Measurements from ENCODE around the gene NUDT16L1. TPM values are rescaled to one million over a fixed set of nuclear protein-coding genes. Genes with fewer than 3 reads are reported as not detected.

The NUDT16L1 gene
- total RNA-seq, 1 donor from 2014 or later = 28.9 TPM

GRCh38 chr16:4723071-4723767 lies 29.9 kb downstream of the NUDT16L1 start:
- Mint-ChIP-seq H3K9me3 (ENCODE audit: unreplicated experiment) (no peaks in the 10 kb centered on the region), H3K4me3 (ENCODE audit: unreplicated experiment) (no peak overlapping the region), H3K27ac (ENCODE audit: unreplicated experiment) (no peak overlapping the region), H3K27me3 (ENCODE audit: unreplicated experiment) (no peaks in the 10 kb centered on the region), H3K4me1 (ENCODE audit: unreplicated experiment) (no peaks in the 10 kb centered on the region), H3K36me3 (ENCODE audit: unreplicated experiment) (peaks cover 11% of the 10 kb centered on the region)
- no peak for DNase-seq (ENCODE audit: extremely low spot score, unreplicated experiment)
- TF ChIP-seq, protein P1, sequence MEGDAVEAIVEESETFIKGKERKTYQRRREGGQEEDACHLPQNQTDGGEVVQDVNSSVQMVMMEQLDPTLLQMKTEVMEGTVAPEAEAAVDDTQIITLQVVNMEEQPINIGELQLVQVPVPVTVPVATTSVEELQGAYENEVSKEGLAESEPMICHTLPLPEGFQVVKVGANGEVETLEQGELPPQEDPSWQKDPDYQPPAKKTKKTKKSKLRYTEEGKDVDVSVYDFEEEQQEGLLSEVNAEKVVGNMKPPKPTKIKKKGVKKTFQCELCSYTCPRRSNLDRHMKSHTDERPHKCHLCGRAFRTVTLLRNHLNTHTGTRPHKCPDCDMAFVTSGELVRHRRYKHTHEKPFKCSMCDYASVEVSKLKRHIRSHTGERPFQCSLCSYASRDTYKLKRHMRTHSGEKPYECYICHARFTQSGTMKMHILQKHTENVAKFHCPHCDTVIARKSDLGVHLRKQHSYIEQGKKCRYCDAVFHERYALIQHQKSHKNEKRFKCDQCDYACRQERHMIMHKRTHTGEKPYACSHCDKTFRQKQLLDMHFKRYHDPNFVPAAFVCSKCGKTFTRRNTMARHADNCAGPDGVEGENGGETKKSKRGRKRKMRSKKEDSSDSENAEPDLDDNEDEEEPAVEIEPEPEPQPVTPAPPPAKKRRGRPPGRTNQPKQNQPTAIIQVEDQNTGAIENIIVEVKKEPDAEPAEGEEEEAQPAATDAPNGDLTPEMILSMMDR (IDR thresholded peaks at IDR 0.05) = no peak

DNA sequence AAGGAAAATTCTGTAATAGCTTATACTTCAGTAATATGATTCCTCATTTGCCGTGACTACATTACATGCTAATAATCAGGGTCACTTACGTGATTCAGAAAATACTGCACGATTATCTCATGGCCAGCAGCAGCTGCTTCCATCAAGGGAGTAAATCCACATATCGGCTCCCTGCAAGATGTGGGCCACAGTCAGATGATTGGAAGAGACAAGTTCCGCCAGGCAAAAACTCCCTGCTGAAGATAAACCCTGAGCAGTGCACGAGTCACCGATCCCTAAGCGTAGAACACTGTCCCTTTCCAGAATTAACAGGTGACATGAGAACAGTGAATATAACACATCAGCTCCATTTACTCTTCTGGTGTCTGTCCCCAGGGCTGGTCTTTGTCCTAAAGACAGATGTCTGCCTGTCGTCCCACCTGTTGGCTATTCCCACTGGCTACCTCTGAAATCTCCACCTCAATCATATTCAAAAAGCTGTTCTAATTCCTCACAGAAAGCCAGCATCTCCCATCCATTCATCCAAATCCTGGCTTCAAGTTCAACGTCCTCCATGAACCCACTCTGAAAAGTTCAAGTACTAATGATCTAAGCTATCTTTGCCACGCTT lies 31.4 kb downstream of the NUDT16L1 start:
- H3K27me3 Mint-ChIP-seq (ENCODE audit: unreplicated experiment) = no peaks in the 10 kb centered on the region
- H3K4me1 Mint-ChIP-seq (ENCODE audit: unreplicated experiment) = no peaks in the 10 kb centered on the region
- TF ChIP-seq, protein P1 (IDR thresholded peaks at IDR 0.05) = no peak
- no peaks in the 10 kb centered on the region for H3K9me3 Mint-ChIP-seq (ENCODE audit: unreplicated experiment)
- no peak for DNase-seq (ENCODE audit: extremely low spot score, unreplicated experiment)
- no peak overlapping the region for H3K27ac Mint-ChIP-seq (ENCODE audit: unreplicated experiment)
- H3K4me3 Mint-ChIP-seq (ENCODE audit: unreplicated experiment) = no peak overlapping the region
- H3K36me3 Mint-ChIP-seq (ENCODE audit: unreplicated experiment) = peaks cover 19% of the 10 kb centered on the region

- no peaks in the 10 kb centered on the region for H3K27me3 Mint-ChIP-seq (ENCODE audit: unreplicated experiment)
- H3K4me1 Mint-ChIP-seq (ENCODE audit: unreplicated experiment) = no peaks in the 10 kb centered on the region
- no peaks in the 10 kb centered on the region for H3K9me3 Mint-ChIP-seq (ENCODE audit: unreplicated experiment)
- no peak overlapping the region for H3K4me3 Mint-ChIP-seq (ENCODE audit: unreplicated experiment)
- no peak overlapping the region for H3K27ac Mint-ChIP-seq (ENCODE audit: unreplicated experiment)
- TF ChIP-seq, protein P1 (IDR thresholded peaks at IDR 0.05) = no peak
- no peak for DNase-seq (ENCODE audit: extremely low spot score, unreplicated experiment)
- H3K36me3 Mint-ChIP-seq (ENCODE audit: unreplicated experiment) = peaks cover 19% of the 10 kb centered on the region
Observed at GRCh38 chr16:4726616-4727015, 33.3 kb downstream of the NUDT16L1 start.

GRCh38 chr16:4728676-4729075 lies 35.3 kb downstream of the NUDT16L1 start:
- peaks cover 9% of the 10 kb centered on the region for H3K4me1 Mint-ChIP-seq (ENCODE audit: unreplicated experiment)
- TF ChIP-seq, protein P1 (IDR thresholded peaks at IDR 0.05) = no peak
- no peaks in the 10 kb centered on the region for H3K27me3 Mint-ChIP-seq (ENCODE audit: unreplicated experiment)
- H3K27ac Mint-ChIP-seq (ENCODE audit: unreplicated experiment) = no peak overlapping the region
- H3K36me3 Mint-ChIP-seq (ENCODE audit: unreplicated experiment) = peaks cover 12% of the 10 kb centered on the region
- H3K4me3 Mint-ChIP-seq (ENCODE audit: unreplicated experiment) = no peak overlapping the region
- H3K9me3 Mint-ChIP-seq (ENCODE audit: unreplicated experiment) = no peaks in the 10 kb centered on the region
- DNase-seq (ENCODE audit: extremely low spot score, unreplicated experiment) = no peak

DNA sequence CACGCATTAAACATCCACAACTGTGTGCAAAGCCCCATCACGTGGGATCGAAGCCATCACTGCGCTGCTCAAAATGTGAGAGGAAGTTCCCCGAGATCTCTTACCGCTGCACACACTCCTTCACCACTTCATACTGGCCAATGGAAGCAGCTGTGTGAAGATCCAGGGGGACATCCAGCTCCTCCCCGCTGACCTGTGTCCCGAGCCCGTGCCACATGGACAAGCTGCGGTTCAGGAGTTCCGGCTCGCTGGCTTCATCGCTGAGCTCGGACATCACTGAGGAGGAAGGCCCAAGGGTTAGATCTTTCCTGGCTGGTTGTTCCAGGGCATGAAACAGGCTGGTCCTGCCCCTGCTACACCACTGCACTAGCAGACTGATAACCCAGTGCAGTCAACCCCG lies 36.5 kb downstream of the NUDT16L1 start:
- Mint-ChIP-seq H3K9me3 (ENCODE audit: unreplicated experiment) (no peaks in the 10 kb centered on the region), H3K4me1 (ENCODE audit: unreplicated experiment) (peaks cover 9% of the 10 kb centered on the region), H3K27ac (ENCODE audit: unreplicated experiment) (no peak overlapping the region), H3K36me3 (ENCODE audit: unreplicated experiment) (peaks cover 12% of the 10 kb centered on the region), H3K27me3 (ENCODE audit: unreplicated experiment) (no peaks in the 10 kb centered on the region), H3K4me3 (ENCODE audit: unreplicated experiment) (no peak overlapping the region)
- DNase-seq (ENCODE audit: extremely low spot score, unreplicated experiment) = no peak
- TF ChIP-seq, protein P1 (IDR thresholded peaks at IDR 0.05) = no peak

Measured in osteocyte (in vitro differentiated cells).